M059J (cell line): ENCODE measurements around the gene RNF125. TPM values are rescaled to one million over a fixed set of nuclear protein-coding genes. Genes with fewer than 3 reads are reported as not detected.
"Not testable (repeated sequence)": the region's sequence is repeated elsewhere in the genome, so short reads cannot be mapped to it uniquely, and the experiment has no call there.

ENCODE experiments used
- DNase-seq: peaks from one replicate; pipeline ENCODE4 v3.0.0-alpha.2; 2012; ENCODE audit warnings: low read depth
- total RNA-seq: library from RNA; depleted of rRNA; stranded (reverse); fragments of >200 nt; shearing (Covaris generic); gene quantifications from 2 replicates; pipeline ENCODE4 v1.2.3, GENCODE V29; 2014

Gene RNF125
- total RNA-seq, 1 experiment from 2014 or later, result 0.07 TPM

DNA sequence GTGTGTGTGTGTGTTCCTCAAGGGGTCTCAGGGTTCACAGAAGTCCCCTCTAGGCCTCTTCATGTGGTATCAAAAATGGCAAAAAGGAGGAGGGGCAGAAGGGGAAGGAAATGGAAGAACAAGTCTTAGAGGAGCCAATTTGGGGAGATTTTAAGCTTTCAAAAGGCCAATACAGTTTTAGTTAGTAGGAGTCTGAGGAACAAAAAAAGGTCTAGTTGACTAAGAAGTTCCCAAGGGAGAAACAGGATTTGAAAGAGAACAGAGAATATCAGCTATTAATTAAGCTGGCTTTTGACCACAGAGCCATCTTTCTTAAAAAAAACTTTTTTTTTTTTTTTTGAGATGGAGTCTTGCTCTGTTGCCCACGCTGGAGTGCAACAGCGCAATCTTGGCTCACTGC lies 7.1 kb downstream of the RNF125 start:
- no peak for DNase-seq

DNA sequence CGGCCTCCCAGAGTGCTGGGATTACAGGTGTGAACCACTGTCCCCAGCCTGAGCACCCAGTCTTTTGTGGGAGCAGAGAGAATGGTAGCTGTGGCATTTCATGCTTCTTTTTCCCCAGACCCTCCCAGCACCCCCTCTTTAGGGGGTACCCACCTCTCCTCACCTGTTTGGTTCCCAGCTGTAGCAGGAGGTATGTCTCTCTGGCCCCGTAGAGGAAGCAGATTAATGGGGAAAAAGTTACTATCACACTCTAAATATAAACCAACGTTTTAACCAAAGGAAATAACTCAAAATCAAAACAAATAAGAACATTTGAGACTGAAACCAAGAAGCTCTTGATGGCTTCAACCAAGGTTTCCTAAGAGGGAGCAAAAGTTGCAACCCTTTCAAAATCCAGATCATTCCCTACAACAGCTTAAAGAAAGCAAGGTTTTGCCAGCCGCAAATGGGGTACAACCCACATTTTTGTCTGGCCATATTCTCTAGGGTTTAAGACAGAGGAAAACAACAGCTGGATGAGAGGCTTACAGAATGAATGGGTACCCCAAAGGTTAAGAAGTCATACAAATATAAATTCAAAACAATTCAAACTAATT lies 8.0 kb downstream of the RNF125 start:
- DNase-seq, result no peak

DNA sequence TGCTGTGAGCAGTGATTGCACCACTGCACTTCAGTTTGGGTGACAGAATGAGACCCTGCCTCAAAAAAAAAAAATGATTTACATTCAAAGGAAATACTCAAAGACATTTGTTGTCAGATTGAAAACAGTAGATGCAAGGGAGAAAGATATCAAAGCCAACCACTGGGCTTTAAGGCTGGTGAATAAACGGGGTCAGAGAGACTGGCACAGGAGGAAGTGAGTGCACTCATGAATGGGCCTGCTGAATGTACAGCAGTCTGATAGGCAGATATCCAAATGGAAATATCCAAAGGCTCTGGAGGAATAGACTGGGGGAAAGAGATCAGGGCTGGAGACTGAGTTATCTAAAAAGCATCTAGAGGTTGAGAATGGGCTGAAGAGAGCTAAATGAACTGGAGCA lies 10.9 kb downstream of the RNF125 start:
- no peak for DNase-seq

DNA sequence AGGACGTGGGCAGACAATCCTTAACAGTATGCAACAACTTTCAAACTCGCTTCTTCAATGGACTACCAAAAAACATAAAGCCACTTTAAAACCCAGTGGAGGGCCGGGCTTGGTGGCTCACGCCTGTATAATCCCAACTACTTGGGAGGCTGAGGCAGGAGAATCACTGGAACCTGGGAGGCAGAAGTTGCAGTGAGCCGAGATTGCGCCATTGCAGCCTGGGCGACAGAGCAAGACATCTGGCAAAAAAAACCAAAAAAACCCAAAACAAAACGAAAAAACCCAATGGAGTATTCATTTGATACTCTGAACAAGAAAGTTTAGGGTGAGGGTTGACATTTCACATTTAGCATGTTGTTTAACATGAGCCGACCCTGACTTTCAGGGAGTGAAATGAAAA lies 14.0 kb downstream of the RNF125 start:
- DNase-seq, result no peak

- no peak for DNase-seq
Observed at GRCh38 chr18:32036506-32037180, 18.0 kb downstream of the RNF125 start.

DNA sequence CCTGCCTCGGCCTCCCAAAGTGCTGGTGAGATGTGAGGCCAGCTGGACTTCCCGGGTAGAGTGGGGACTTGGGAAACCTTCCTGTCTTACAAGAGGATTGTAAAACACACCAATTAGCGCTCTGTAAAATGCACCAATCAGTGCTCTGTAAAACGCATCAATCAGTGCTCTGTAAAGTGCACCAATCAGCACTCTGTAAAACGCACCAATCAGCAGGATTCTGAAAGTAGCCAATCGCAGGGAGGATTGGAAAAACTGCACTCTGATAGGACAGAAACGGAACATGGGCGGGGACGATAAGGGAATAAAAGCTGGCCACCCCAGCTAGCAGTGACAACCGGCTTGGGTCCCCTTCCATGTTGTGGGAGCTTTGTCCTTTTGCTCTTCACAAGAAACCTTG lies 19.0 kb downstream of the RNF125 start:
- no peak for DNase-seq

- no peak for DNase-seq
Observed at GRCh38 chr18:32040936-32041335, 22.3 kb downstream of the RNF125 start.

DNA sequence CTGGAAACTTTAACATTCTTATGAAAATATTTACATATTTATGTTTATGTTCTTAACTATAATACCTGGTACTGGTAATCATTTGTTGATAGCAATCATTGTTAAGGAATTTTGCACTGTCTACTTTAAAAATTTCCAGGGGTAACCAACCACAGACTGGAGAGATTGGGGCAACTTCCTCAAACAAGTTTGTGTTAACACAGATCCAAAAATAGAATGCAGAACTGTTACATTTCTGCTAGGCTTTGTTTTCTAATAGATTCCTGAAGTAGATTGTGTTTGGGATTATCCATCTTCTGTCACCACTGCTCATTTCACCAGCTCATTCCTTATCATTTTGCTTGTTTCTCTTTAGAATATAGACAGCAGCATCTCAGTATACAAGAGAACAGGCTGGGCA lies 23.7 kb downstream of the RNF125 start:
- DNase-seq, result no peak

DNA sequence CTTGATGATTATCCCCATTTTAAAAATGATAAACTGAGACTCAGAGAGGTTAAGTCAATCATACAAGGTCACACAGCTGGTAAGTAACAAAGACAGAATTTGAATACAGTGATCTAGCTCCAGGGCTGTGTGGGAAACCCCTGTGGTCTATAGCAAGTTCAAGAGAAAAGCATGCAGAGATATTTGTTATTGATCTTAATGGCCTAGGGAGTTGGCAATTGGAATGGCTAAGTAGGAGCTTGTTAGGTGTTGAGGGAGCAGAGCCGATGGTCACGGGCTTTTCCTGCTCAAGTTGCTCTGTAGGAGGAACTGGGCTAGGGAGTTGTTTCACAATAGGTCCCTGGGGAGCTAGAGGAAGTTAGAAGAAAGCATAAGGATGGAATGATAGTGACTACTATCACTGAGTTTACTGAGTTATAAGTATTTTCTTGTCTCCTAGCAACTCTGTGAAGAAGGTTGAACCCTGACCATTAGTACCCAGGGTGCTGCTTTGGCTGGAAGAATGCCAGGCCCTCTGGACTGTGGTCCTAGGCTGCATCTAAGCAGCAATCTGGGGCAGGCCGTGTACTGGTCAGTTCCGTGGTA lies 30.0 kb downstream of the RNF125 start:
- DNase-seq, result peak; percentile 31

GRCh38 chr18:32049393-32050171 lies 31.0 kb downstream of the RNF125 start:
- DNase-seq, result peak; percentile 80

DNA sequence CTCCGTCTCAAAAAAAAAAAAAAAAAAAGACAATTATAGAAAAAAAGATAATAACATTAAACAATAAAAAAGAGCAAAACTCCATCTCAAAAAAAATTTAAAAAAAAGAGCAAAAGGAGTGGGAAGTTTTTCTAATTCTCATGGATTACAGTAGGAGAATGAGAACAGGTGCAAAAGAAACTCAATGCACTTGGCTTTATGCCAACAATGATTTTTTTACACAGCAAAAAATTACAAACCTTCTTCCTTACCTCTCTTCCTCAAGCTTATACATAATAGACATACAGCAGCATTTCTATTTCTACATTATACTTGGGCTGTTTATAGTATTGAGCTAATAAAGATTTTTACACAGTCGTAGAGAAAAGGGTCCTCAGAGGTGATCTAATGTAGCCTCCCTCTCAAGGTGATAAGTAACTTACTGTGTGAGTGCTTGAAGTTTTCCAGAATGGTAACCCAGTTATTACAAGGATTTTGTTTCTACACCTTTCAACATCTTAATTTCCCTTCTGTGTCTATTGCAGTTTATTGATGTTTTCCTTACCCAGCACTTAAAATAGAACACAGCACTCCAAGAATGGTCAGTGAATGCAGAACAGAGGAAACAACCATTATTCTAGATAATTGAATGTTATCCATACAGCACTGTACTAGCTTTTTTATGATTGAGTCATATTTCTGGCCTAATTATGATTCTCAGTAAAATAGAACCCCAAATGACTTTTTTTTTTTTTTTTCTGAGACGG lies 38.2 kb downstream of the RNF125 start:
- no peak for DNase-seq

DNA sequence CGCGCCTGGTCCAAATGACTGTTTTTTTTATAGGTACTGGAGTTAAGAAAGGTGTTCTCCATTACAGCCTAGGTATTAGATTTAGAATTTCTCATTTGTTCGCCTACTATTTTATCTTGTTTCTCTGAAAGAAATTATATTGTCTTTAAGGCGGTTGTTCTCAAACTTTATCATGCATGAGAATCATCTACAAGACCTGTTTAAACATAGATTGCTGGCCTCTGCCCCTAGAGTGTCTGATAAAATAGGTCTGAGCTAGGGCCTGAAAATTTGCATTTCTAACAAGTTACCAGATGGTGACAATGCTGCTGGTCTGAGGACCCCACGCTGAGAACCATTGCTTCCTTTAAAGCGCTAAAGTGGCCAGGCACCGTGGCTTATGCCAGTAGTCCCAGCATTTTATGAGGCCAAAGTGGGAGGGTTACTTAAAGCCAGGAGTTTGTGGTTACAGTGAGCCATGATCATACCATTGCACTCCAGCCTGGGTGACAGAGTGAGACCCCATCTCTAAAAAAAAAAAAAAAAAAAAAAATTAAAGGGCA lies 39.1 kb downstream of the RNF125 start:
- peak; percentile 28 for DNase-seq

- DNase-seq, result no peak
Observed at GRCh38 chr18:32060026-32060425, 41.4 kb downstream of the RNF125 start.

DNA sequence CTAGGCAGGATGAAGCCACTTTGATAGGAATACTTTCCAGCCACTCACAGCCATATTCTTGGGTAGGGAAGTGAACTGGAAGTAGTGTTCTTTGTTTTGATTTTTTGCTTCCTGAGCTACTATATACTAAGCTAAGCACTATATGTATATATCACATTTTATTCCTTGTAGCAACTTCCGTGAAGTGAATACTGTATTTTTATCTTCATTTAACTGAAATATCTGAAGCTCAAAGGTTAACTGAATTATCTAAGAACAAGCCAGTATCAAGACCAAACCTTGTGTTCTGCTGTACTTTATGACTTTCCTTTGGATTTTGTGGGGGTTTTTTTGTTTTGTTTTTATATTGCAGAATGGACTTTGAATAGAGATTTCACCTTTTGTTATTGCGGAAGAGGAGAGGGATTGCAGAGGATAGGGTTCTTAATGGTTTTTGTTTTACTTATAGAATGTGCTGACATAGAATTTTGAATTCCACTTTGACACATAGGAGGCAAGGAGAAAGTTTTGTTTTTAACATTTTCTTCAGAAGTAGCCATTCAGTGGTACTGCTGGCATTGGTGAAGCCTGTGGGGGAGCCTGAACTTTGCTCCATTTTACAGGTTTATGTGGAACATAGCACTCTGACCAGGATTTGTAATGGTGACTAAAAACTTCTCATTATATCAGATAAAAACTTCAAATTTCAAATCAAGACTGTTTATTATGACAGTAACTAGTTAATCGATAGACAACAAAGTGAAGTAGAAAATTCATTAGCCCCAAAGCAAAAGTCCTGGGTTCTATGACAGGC lies 48.9 kb downstream of the RNF125 start:
- no peak for DNase-seq

- peak; percentile 33 for DNase-seq
Observed at GRCh38 chr18:32072321-32072720, 53.7 kb downstream of the RNF125 start.

- no peak for DNase-seq
Observed at GRCh38 chr18:32074206-32074605, 55.6 kb downstream of the RNF125 start.

DNA sequence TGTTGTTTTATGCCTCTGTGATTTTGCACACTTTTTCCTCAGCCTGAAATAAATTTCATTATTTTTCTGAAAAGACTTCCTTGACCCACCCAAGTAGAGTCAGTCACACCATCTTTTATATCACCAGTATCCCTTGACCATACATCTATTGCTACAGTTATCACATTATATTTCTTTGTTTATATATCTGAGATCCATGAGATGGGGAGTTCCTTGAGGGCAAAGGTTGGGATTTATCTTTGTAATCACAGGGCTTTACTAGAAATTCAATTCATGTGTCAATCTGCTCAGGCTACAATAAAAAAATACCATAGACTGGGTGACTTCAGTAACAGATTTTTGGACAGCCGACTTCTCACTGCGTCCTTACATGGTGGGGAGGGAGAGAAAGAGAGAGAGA lies 60.2 kb downstream of the RNF125 start:
- DNase-seq, result no peak

- peak; percentile 5 for DNase-seq
Observed at GRCh38 chr18:32081881-32082280, 63.3 kb downstream of the RNF125 start.

DNA sequence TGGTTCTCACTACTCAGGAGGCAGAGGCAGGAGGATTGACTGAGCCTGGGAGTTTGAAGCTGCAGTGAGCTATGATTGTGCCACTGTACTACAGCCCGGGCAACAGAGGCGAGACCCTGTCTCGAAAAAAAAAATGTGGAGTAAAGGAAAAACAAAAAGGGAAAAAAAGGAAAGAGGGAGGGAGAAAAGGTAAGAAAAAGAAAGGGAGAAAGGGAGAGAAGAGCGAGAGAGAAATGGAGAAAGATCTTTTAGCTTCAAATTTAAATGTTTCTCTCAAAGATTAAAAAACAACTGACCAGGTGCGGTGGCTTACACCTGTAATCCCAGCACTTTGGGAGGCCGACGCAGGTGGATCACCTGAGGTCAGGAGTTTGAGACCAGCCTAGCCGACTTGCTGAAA lies 65.2 kb downstream of the RNF125 start:
- DNase-seq, result no peak

DNA sequence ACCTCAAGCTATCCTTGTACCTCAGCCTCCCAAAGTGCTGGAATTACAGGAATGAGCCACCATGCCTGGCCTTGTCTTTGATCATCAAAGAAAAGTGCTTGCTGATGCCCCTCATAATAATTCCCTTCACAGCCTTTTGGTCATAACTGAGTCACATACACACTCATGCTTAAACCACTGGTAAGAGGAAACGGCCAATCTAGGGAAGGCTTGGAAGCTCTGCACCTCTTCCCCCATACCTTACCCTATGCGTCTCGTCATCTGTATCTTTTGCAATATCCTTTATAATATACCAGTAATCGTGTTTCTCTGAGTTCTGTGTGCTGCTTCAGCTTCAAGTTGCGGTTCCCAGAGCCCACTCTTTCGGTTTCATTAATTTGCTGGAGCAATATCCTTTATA lies 68.3 kb downstream of the RNF125 start:
- peak; percentile 57 for DNase-seq

DNA sequence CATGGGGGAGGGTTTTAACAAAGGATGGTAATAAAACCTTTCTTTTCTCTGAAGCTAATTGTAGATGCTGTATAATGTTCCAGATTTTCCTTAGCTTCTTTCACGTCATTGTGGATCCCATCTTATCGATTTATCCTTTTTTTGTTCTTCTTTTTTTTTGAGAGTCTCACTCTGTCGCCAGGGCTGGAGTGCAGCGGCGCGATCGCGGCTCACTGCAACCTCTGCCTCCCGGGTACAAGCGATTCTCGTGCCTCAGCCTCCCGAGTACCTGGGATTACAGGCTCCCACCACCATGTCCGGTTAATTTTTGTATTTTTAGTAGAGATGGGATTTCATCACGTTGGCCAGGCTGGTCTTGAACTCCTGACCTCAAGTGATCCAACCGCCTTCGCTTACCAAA lies 72.2 kb downstream of the RNF125 start:
- not testable (repeated sequence) for DNase-seq
